Amniotic epithelial cell (primary cell): ENCODE data around the gene TTC28.
"Not testable (repeated sequence)": the region's sequence is repeated elsewhere in the genome, so short reads cannot be mapped to it uniquely, and the experiment has no call there.

ENCODE experiments used
- DNase-seq: peaks from one replicate; pipeline ENCODE4 v3.0.0-alpha.2; 2010; ENCODE audit warnings: low read depth

The TTC28 gene

GRCh38 chr22:28674121-28674563, 5.5 kb downstream of the TTC28 start:
- peak; percentile 67 for DNase-seq

GRCh38 chr22:28670756-28671155, 8.9 kb downstream of the TTC28 start:
- DNase-seq = peak; percentile 22

GRCh38 chr22:28670161-28670560, 9.5 kb downstream of the TTC28 start:
- peak; percentile 28 for DNase-seq

- no peak for DNase-seq
Measured at GRCh38 chr22:28669387-28669786, 10.3 kb downstream of the TTC28 start.

GRCh38 chr22:28663569-28663942, 16.1 kb downstream of the TTC28 start:
- DNase-seq = not testable (repeated sequence)

- no peak for DNase-seq
Measured at GRCh38 chr22:28658448-28658847, 21.2 kb downstream of the TTC28 start.

GRCh38 chr22:28656181-28656580, 23.5 kb downstream of the TTC28 start:
- DNase-seq = no peak

- no peak for DNase-seq
Measured at GRCh38 chr22:28650463-28650862, 29.2 kb downstream of the TTC28 start.

- DNase-seq = no peak
Measured at GRCh38 chr22:28648792-28649191, 30.8 kb downstream of the TTC28 start.

GRCh38 chr22:28647216-28647615, 32.4 kb downstream of the TTC28 start:
- no peak for DNase-seq

GRCh38 chr22:28639321-28639720, 40.3 kb downstream of the TTC28 start:
- no peak for DNase-seq

- no peak for DNase-seq
Measured at GRCh38 chr22:28637225-28637624, 42.4 kb downstream of the TTC28 start.

- DNase-seq = no peak
Measured at GRCh38 chr22:28630177-28630574, 49.5 kb downstream of the TTC28 start.

- DNase-seq = peak; percentile 45
Measured at GRCh38 chr22:28629420-28630176, 50.0 kb downstream of the TTC28 start.

GRCh38 chr22:28628766-28629165, 50.9 kb downstream of the TTC28 start:
- DNase-seq = no peak

GRCh38 chr22:28627791-28628190, 51.8 kb downstream of the TTC28 start:
- DNase-seq = no peak

- DNase-seq = no peak
Measured at GRCh38 chr22:28620244-28620922, 59.3 kb downstream of the TTC28 start.

- DNase-seq = no peak
Measured at GRCh38 chr22:28619236-28619635, 60.4 kb downstream of the TTC28 start.

GRCh38 chr22:28615423-28615822, 64.2 kb downstream of the TTC28 start:
- not testable (repeated sequence) for DNase-seq

GRCh38 chr22:28609921-28610320, 69.7 kb downstream of the TTC28 start:
- DNase-seq = no peak

- DNase-seq = no peak
Measured at GRCh38 chr22:28608546-28608945, 71.1 kb downstream of the TTC28 start.

- no peak for DNase-seq
Measured at GRCh38 chr22:28607795-28608194, 71.8 kb downstream of the TTC28 start.

- DNase-seq = peak; percentile 24
Measured at GRCh38 chr22:28604966-28605761, 74.5 kb downstream of the TTC28 start.
